ENCODE data around the gene EYA2.

DNA sequence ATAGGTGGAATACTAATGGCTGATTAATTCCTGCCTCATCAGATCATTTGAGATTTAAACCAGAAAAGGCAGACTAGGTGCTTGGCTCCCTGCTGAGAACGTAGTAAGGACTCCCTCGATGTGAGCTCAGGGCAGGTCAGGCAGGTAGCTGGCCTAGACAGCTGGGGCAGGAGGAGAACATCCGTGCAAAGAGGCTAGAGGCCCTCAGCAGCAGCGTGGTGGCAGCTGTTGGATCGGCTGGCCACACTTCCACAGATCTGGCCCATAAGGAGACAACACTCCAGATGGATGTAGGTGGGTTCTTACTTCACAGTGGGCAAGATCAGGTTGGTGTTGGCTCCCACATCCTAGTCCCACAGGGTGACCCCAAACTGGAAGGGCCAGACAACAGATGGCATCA lies 38.5 kb downstream of the EYA2 start:
- no peak for TF ChIP-seq CTCF (IDR thresholded peaks at IDR 0.05)
- TF ChIP-seq POLR2AphosphoS5 (IDR thresholded peaks at IDR 0.05) = no peak
- TF ChIP-seq POLR2A (IDR thresholded peaks at IDR 0.05) = no peak

Data from breast epithelium (tissue), 3 donors.